B cell (primary cell): ENCODE measurements around the gene BTNL8. TPM values are rescaled to one million over a fixed set of nuclear protein-coding genes. Genes with fewer than 3 reads are reported as not detected.

Experiments
- ATAC-seq: fragments of 200-7000 bp; cut with Tn5 transposase; one replicate; pipeline ENCODE4 v1.10.0; 2021; ENCODE audit warnings: low read depth, mild to moderate bottlenecking, moderate number of reproducible peaks, moderate library complexity
- CTCF ChIA-PET: fragments of 350-600 bp; sonication (Branson Sonifier 250); formaldehyde crosslinking; loops from one replicate; lab custom pipeline; 2021; ENCODE audit warnings: antibody characterized with exemption, inconsistent platforms; lab: Charles Lee
- POLR2A ChIA-PET: fragments of 350-600 bp; sonication (Branson Sonifier 250); formaldehyde crosslinking; loops from one replicate; lab custom pipeline; 2021; ENCODE audit warnings: antibody characterized with exemption; lab: Charles Lee
- DNase-seq: peaks from one replicate; pipeline ENCODE4 v3.0.0; 2013
- H2AFZ ChIP-seq: 2 replicates; pipeline ENCODE4 v1.6.1; 2012; ENCODE audit warnings: mild to moderate bottlenecking, low read depth, low read length; ENCODE audit not compliant: insufficient read depth, poor library complexity, severe bottlenecking
- H3K27ac ChIP-seq, 2 donors: 1 replicate in 1 of 2; 2 replicates in 1 of 2; pipeline ENCODE4 v1.5.1; 2012 to 2013; ENCODE audit warnings: low read length in 2 of 2, mild to moderate bottlenecking in 2 of 2, moderate library complexity in 1 of 2
- H3K27me3 ChIP-seq, 4 experiments: fragments of 200-600 bp in 1 of 4; sonication (generic) in 1 of 4; replicated peaks in 1 of 4; 1 replicate in 2 of 4; 2 replicates in 2 of 4; pipeline versions ENCODE4 v1.6.1 to v1.7.0; 2013 to 2016; ENCODE audit warnings: low read length in 3 of 4, mild to moderate bottlenecking in 2 of 4, mixed read lengths in 1 of 4, moderate library complexity in 1 of 4; ENCODE audit not compliant: insufficient read depth in 4 of 4, control insufficient read depth in 3 of 4; ENCODE audit errors: control extremely low read depth in 1 of 4
- H3K36me3 ChIP-seq, 2 experiments: replicated peaks in 1 of 2; 1 replicate in 1 of 2; 2 replicates in 1 of 2; pipeline versions ENCODE4 v1.6.1 to v1.7.1; 2013; ENCODE audit warnings: low read length in 1 of 2; ENCODE audit not compliant: insufficient read depth in 2 of 2, control insufficient read depth in 1 of 2; ENCODE audit errors: control extremely low read depth in 1 of 2, extremely low read depth in 1 of 2
- H3K4me1 ChIP-seq, 2 donors: fragments of 200-600 bp in 1 of 2; sonication (generic) in 1 of 2; 1 replicate in 1 of 2; 2 replicates in 1 of 2; pipeline versions ENCODE4 v1.5.1 to v1.6.1; 2013 to 2017; ENCODE audit warnings: low read length in 2 of 2; ENCODE audit not compliant: control insufficient read depth in 2 of 2, insufficient read depth in 2 of 2
- H3K4me2 ChIP-seq: replicated peaks from 2 replicates; pipeline ENCODE3; 2012; ENCODE audit warnings: mild to moderate bottlenecking, low read depth, low read length; ENCODE audit not compliant: poor library complexity, severe bottlenecking
- H3K4me3 ChIP-seq, 5 experiments: fragments of 200-600 bp in 1 of 5; sonication (generic) in 1 of 5; 1 replicate in 3 of 5; 2 replicates in 2 of 5; pipeline versions ENCODE4 v1.5.1 to v1.7.0; 2011 to 2016; ENCODE audit warnings: low read length in 4 of 5, mild to moderate bottlenecking in 4 of 5, low read depth in 2 of 5, control low read depth in 1 of 5, moderate library complexity in 1 of 5; ENCODE audit not compliant: insufficient read depth in 1 of 5; ENCODE audit errors: control extremely low read depth in 1 of 5, extremely low read depth in 1 of 5
- H3K79me2 ChIP-seq: fragments of 200-600 bp; sonication (generic); one replicate; pipeline ENCODE4 v1.6.0; 2016; ENCODE audit warnings: low read length; ENCODE audit not compliant: control insufficient read depth, insufficient read depth
- H3K9ac ChIP-seq: fragments of 200-600 bp; sonication (generic); 2 replicates; pipeline ENCODE4 v1.6.1; 2017; ENCODE audit warnings: mild to moderate bottlenecking, low read length, moderate library complexity
- H3K9me3 ChIP-seq, 3 donors: one replicate each; pipeline versions ENCODE4 v1.6.1 to v1.7.1; 2013; ENCODE audit warnings: low read length in 2 of 3; ENCODE audit not compliant: control insufficient read depth in 2 of 3, insufficient read depth in 1 of 3; ENCODE audit errors: control extremely low read depth in 1 of 3
- H4K20me1 ChIP-seq: 2 replicates; pipeline ENCODE4 v1.6.0; 2012; ENCODE audit warnings: mild to moderate bottlenecking, low read length; ENCODE audit not compliant: insufficient read depth, control insufficient read depth, poor library complexity, severe bottlenecking
- H3K27ac Mint-ChIP-seq: one replicate; pipeline ENCODE4 v1.8.0; 2021; ENCODE audit warnings: mixed read lengths
- H3K27me3 Mint-ChIP-seq: one replicate; pipeline ENCODE4 v1.8.0; 2021; ENCODE audit warnings: mixed read lengths
- H3K4me1 Mint-ChIP-seq: one replicate; pipeline ENCODE4 v1.8.0; 2021; ENCODE audit warnings: mixed read lengths
- H3K4me3 Mint-ChIP-seq: one replicate; pipeline ENCODE4 v1.8.0; 2021; ENCODE audit warnings: mixed read lengths
- H3K9me3 Mint-ChIP-seq: one replicate; pipeline ENCODE4 v1.8.0; 2022; ENCODE audit warnings: mixed read lengths; ENCODE audit not compliant: insufficient read depth
- EZH2 ChIP-seq: IDR thresholded peaks from 2 replicates; pipeline ENCODE4 v1.6.1; 2012; ENCODE audit warnings: borderline replicate concordance, low read depth, mild to moderate bottlenecking, moderate library complexity, low read length; ENCODE audit not compliant: insufficient read depth, poor library complexity, severe bottlenecking
- WGBS: methylation state at CpG from one replicate; pipeline ENCODE4 v1.1.5; 2013; ENCODE audit warnings: missing lambda C conversion rate; ENCODE audit not compliant: insufficient coverage; 5-methylcytosine and 5-hydroxymethylcytosine counted together
- intact Hi-C: fragments of 100-400 bp; cut with micrococcal nuclease; formaldehyde crosslinking; loops from one replicate; pipeline ENCODE4 v1.10.0; 2022
- polyA plus RNA-seq: library from polyadenylated mRNA; depleted of rRNA; stranded (reverse); fragments of >200 nt; gene quantifications from 2 replicates; pipeline ENCODE4 v1.2.3, GENCODE V29; 2012
- total RNA-seq, 2 donors: library from RNA; stranded (reverse); fragments of 120-200 nt in 1 of 2; gene quantifications; 1 replicate in 1 of 2; 2 replicates in 1 of 2; pipeline versions ENCODE4 v1.2.3 to v1.2.4, GENCODE V29; 2013 to 2022
- TF ChIP-seq, protein P1 (sequence below): fragments of 200-600 bp; IDR thresholded peaks from one replicate; pipeline ENCODE4 v1.8.0; 2022; ENCODE audit warnings: antibody characterized with exemption, mild to moderate bottlenecking

Gene BTNL8
- total and polyA plus RNA-seq, 2 donors (not counting 1 experiment from before 2014, with no cell fraction given) = not detected

DNA sequence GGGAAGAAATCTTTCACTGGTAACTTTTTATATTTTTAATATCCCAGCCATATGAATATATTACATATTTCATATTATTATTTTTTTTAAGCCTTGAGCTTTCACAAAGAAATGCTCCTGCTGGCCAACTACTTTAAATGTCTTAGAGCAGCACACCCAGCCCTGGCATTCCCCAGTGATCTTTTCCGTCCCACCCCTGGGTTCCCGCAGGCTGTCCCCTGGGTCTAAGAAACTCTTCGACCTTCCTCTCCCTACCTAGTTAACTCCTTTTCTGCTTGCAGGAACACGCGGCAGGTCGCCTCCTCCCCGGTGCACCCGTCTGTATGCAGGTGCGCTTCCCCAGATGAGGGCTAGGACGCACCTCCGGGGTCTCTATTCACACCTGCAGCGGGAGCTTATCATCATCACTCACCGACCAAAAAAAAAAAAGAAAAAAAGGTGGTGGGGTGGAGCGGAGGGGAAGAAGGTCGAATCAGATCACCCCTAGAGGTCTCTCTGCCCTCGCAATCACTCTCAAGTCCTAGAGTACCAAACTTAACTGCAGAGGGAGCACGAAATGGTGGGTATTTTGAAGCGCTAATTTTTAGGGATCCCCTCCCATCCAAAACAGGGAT is 38.6 kb upstream of the BTNL8 start:
- H3K27ac ChIP-seq = peak overlapping the region; percentile 83 to 89
- peaks cover 19% of the 10 kb centered on the region for H4K20me1 ChIP-seq
- Mint-ChIP-seq H3K27ac (peak overlapping the region; percentile 98), H3K27me3 (no peaks in the 10 kb centered on the region), H3K4me1 (peaks cover 11% of the 10 kb centered on the region), H3K9me3 (no peaks in the 10 kb centered on the region), H3K4me3 (peak overlapping the region; percentile 88)
- ChIA-PET CTCF (interaction anchor here (0.6 to 2.4 kb wide), 12 partner anchors 8 to 678 kb away, joined by 3 to 24 read pairs (median 4); partner anchors contain the start of gene MGAT1), POLR2A (interaction anchor here (0.6 to 3.6 kb wide), 7 partner anchors 29 to 72 kb away, joined by 3 to 33 read pairs (median 4); partner anchors contain the start of gene MGAT1)
- H3K4me1 ChIP-seq = peaks cover 7 to 8% of the 10 kb centered on the region in 2 donors
- no peaks in the 10 kb centered on the region for H3K27me3 ChIP-seq
- ATAC-seq = peak; percentile 59
- H3K4me2 ChIP-seq = peak overlapping the region; percentile 97
- no peaks in the 10 kb centered on the region for H3K9me3 ChIP-seq
- peak overlapping the region; percentile 96 for H3K9ac ChIP-seq
- peaks cover 40% of the 10 kb centered on the region for H3K79me2 ChIP-seq
- H2AFZ ChIP-seq = peak overlapping the region; percentile 100
- WGBS = 2% methylated on average over 6 of the region's 18 CpGs
- intact Hi-C loops = loop anchor here (1.0 to 10.0 kb wide), 6 partner anchors 28 to 328 kb away; no protein-coding TSS in a partner anchor
- no peak for TF ChIP-seq EZH2
- TF ChIP-seq, protein P1, sequence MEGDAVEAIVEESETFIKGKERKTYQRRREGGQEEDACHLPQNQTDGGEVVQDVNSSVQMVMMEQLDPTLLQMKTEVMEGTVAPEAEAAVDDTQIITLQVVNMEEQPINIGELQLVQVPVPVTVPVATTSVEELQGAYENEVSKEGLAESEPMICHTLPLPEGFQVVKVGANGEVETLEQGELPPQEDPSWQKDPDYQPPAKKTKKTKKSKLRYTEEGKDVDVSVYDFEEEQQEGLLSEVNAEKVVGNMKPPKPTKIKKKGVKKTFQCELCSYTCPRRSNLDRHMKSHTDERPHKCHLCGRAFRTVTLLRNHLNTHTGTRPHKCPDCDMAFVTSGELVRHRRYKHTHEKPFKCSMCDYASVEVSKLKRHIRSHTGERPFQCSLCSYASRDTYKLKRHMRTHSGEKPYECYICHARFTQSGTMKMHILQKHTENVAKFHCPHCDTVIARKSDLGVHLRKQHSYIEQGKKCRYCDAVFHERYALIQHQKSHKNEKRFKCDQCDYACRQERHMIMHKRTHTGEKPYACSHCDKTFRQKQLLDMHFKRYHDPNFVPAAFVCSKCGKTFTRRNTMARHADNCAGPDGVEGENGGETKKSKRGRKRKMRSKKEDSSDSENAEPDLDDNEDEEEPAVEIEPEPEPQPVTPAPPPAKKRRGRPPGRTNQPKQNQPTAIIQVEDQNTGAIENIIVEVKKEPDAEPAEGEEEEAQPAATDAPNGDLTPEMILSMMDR = peak; percentile 60
- H3K4me3 ChIP-seq = peak overlapping the region; percentile 67 to 99 (median 94)
- DNase-seq = peak; percentile 90
- peaks cover 5 to 22% of the 10 kb centered on the region in 2 experiments for H3K36me3 ChIP-seq
